ENCODE measurements around the gene IRF4.

IRF4 gene

GRCh38 chr6:345747-346385, 45.7 kb upstream of the IRF4 start:
- TF ChIP-seq CTCF (IDR thresholded peaks at IDR 0.05; ENCODE audit: low read depth, low read length) = no peak
- DNase-seq (ENCODE audit: extremely low read depth, low read depth) = no peak

- no peak for DNase-seq (ENCODE audit: extremely low read depth, low read depth)
- no peak for TF ChIP-seq CTCF (IDR thresholded peaks at IDR 0.05; ENCODE audit: low read depth, low read length)
Observed at GRCh38 chr6:346386-347030, 45.0 kb upstream of the IRF4 start.

- TF ChIP-seq CTCF (IDR thresholded peaks at IDR 0.05; ENCODE audit: low read depth, low read length) = no peak
- no peak for DNase-seq (ENCODE audit: extremely low read depth, low read depth)
Observed at GRCh38 chr6:347232-347631, 44.3 kb upstream of the IRF4 start.

- TF ChIP-seq CTCF (IDR thresholded peaks at IDR 0.05; ENCODE audit: low read depth, low read length) = no peak
- DNase-seq (ENCODE audit: extremely low read depth, low read depth) = no peak
Observed at GRCh38 chr6:347951-348859, 43.3 kb upstream of the IRF4 start.

GRCh38 chr6:348860-349396, 42.6 kb upstream of the IRF4 start:
- no peak for TF ChIP-seq CTCF (IDR thresholded peaks at IDR 0.05; ENCODE audit: low read depth, low read length)

GRCh38 chr6:349491-349921, 42.0 kb upstream of the IRF4 start:
- no peak for TF ChIP-seq CTCF (IDR thresholded peaks at IDR 0.05; ENCODE audit: low read depth, low read length)
- no peak for DNase-seq (ENCODE audit: extremely low read depth, low read depth)

More at GRCh38 chr6:348860-349396, 42.6 kb upstream of the IRF4 start:
- DNase-seq (ENCODE audit: extremely low read depth, low read depth) = no peak
